Measurements from ENCODE around the gene USP4.

Gene USP4

GRCh38 chr3:49270156-49270500, 69.7 kb downstream of the USP4 start:
- no peaks in the 10 kb centered on the region for H3K27me3 ChIP-seq (ENCODE audit: insufficient read depth, poor library complexity, severe bottlenecking)
- DNase-seq (ENCODE audit: low read depth in 1 of 2, low spot score in 1 of 2) = no peak

DNA sequence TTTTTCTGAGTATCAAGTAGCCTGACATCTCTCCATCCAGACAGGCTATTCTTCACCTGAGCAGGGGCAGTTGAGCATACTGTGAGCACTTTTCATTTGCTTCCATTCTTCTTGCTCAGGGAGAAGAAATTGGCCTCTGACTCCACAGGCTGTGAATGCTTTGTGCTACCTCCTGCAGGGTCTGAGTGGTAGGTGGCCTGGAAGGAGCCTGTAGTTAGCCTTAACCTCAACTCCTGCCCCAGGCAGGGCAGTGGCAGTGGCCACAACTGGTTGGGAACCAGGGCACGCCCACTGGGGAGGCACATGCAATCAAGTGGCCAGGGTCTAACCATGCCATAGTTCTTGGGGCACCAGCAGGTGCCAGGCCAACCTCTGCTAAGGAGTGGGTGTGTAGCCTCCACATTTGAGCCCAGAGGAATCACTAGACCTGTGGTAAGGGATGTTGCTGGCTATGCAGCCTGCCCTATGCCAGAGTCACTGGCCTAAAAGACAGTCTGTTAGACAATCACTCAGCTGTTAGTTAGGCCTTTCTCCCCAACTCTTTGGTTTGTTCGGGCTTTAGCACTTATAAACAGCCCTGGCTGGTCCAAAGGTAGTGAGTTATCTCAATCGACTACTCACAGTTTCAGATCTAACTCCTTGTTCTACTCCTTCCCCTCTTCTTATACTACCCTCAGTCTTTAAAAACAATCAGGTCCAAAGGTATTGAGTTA, 70.3 kb downstream of the USP4 start:
- H3K27ac ChIP-seq (replicated peaks) = no peak overlapping the region
- H3K27me3 ChIP-seq (ENCODE audit: insufficient read depth, poor library complexity, severe bottlenecking) = no peaks in the 10 kb centered on the region
- DNase-seq (ENCODE audit: low read depth in 1 of 2, low spot score in 1 of 2) = no peak
- no peak for TF ChIP-seq GABPA (IDR thresholded peaks at IDR 0.05; ENCODE audit: low read depth)
- TF ChIP-seq, protein P1, sequence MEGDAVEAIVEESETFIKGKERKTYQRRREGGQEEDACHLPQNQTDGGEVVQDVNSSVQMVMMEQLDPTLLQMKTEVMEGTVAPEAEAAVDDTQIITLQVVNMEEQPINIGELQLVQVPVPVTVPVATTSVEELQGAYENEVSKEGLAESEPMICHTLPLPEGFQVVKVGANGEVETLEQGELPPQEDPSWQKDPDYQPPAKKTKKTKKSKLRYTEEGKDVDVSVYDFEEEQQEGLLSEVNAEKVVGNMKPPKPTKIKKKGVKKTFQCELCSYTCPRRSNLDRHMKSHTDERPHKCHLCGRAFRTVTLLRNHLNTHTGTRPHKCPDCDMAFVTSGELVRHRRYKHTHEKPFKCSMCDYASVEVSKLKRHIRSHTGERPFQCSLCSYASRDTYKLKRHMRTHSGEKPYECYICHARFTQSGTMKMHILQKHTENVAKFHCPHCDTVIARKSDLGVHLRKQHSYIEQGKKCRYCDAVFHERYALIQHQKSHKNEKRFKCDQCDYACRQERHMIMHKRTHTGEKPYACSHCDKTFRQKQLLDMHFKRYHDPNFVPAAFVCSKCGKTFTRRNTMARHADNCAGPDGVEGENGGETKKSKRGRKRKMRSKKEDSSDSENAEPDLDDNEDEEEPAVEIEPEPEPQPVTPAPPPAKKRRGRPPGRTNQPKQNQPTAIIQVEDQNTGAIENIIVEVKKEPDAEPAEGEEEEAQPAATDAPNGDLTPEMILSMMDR (IDR thresholded peaks at IDR 0.05; ENCODE audit: insufficient read depth, low read length) = no peak
- TF ChIP-seq REST (IDR thresholded peaks at IDR 0.05; ENCODE audit: insufficient replicate concordance, low read depth) = no peak
- TF ChIP-seq SPI1 (IDR thresholded peaks at IDR 0.05; ENCODE audit: borderline replicate concordance, low read depth) = no peak
- TF ChIP-seq POLR2AphosphoS5 (IDR thresholded peaks at IDR 0.05; ENCODE audit: low read depth) = no peak
- H3K4me3 ChIP-seq (replicated peaks; ENCODE audit: insufficient read depth, low read length) = no peak overlapping the region

More at GRCh38 chr3:49270156-49270500, 69.7 kb downstream of the USP4 start:
- TF ChIP-seq GABPA (IDR thresholded peaks at IDR 0.05; ENCODE audit: low read depth) = no peak
- TF ChIP-seq SPI1 (IDR thresholded peaks at IDR 0.05; ENCODE audit: borderline replicate concordance, low read depth) = no peak
- TF ChIP-seq REST (IDR thresholded peaks at IDR 0.05; ENCODE audit: insufficient replicate concordance, low read depth) = no peak
- TF ChIP-seq POLR2AphosphoS5 (IDR thresholded peaks at IDR 0.05; ENCODE audit: low read depth) = no peak
- TF ChIP-seq, protein P1 (IDR thresholded peaks at IDR 0.05; ENCODE audit: insufficient read depth, low read length) = no peak
- Histone ChIP-seq H3K4me3 (replicated peaks; ENCODE audit: insufficient read depth, low read length) (no peak overlapping the region), H3K27ac (replicated peaks) (no peak overlapping the region)

DNA sequence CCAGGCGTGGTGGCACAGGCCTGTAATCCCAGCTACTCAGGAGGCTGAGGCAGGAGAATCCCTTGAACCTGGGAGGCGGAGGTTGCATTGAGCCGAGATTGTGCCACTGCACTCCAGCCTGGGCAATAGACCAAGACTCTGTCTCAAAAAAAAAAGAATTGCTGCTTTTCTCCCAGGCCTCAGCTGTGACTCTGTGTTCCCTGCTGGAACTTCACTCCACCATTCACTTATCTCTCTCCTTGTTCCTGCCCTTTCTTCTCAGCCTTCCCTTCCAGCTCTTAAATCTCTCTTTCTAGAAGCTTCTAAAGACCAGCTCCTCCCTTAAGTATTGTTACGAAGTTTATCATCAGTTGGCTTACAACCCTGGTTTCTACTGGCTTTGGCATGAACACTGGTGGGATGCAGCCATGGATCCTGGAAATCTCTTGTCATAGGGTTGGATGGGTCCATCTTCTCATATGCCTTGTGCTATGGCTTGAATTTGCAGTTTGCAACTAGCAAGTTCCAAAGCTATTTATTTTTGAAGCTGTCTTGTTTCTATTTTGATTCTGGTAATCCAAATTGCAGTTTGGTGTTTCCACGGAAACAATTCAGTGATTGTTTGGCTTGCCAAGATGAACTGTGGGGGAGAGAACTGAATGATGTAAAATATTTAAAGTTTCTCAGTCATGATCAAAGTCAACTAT, 73.3 kb downstream of the USP4 start:
- TF ChIP-seq POLR2AphosphoS5 (IDR thresholded peaks at IDR 0.05; ENCODE audit: low read depth) (no peak), REST (IDR thresholded peaks at IDR 0.05; ENCODE audit: insufficient replicate concordance, low read depth) (no peak), SPI1 (IDR thresholded peaks at IDR 0.05; ENCODE audit: borderline replicate concordance, low read depth) (no peak), GABPA (IDR thresholded peaks at IDR 0.05; ENCODE audit: low read depth) (no peak)
- TF ChIP-seq, protein P1 (IDR thresholded peaks at IDR 0.05; ENCODE audit: insufficient read depth, low read length) = no peak
- no peak overlapping the region for H3K4me3 ChIP-seq (replicated peaks; ENCODE audit: insufficient read depth, low read length)
- no peaks in the 10 kb centered on the region for H3K27me3 ChIP-seq (ENCODE audit: insufficient read depth, poor library complexity, severe bottlenecking)
- no peak for DNase-seq (ENCODE audit: low read depth in 1 of 2, low spot score in 1 of 2)
- no peak overlapping the region for H3K27ac ChIP-seq (replicated peaks)

Data from HL-60 (cell line).